ENCODE results near the gene LRBA. TPM values are rescaled to one million over a fixed set of nuclear protein-coding genes. Genes with fewer than 3 reads are reported as not detected.

The LRBA gene
- total and polyA plus RNA-seq, 2 donors (not counting 3 experiments of a cell fraction or from before 2014, with no cell fraction given) = 18.0 to 35.1 TPM

GRCh38 chr4:150323406-150324325 is 691.4 kb downstream of the LRBA start:
- Histone ChIP-seq H3K4me1 (ENCODE audit: control insufficient read depth, extremely low read depth, insufficient read depth, low read length) (peaks cover 9% of the 10 kb centered on the region), H3K36me3 (ENCODE audit: control insufficient read depth in 2 of 2, extremely low read depth in 1 of 2, insufficient read depth in 2 of 2, low read length in 2 of 2) (no peaks in the 10 kb centered on the region), H3K79me2 (ENCODE audit: control insufficient read depth, insufficient read depth, low read length) (no peaks in the 10 kb centered on the region), H3K9me1 (replicated peaks; ENCODE audit: control insufficient read depth, extremely low read depth, insufficient read depth, low read length) (no peaks in the 10 kb centered on the region), H3K27me3 (ENCODE audit: control insufficient read depth in 2 of 2, insufficient read depth in 2 of 2, low read length in 2 of 2) (no peaks in the 10 kb centered on the region), H3K27ac (ENCODE audit: insufficient read depth, low read depth, low read length) (no peak overlapping the region), H3K4me2 (ENCODE audit: insufficient read depth, low read length) (no peak overlapping the region), H3K4me3 (replicated peaks in 1 of 3; ENCODE audit: insufficient read depth in 1 of 3, low read depth in 1 of 3, low read length in 3 of 3) (no peak overlapping the region), H3K9ac (replicated peaks; ENCODE audit: extremely low read depth, insufficient read depth, low read length) (no peak overlapping the region), H4K20me1 (replicated peaks; ENCODE audit: control insufficient read depth, extremely low read depth, insufficient read depth, low read length) (no peaks in the 10 kb centered on the region), H3K9me3 (replicated peaks; ENCODE audit: control insufficient read depth, insufficient read depth, low read length) (no peaks in the 10 kb centered on the region), H2AFZ (ENCODE audit: low read depth, low read length) (peak overlapping the region; percentile 14)
- intact Hi-C loops (cut with micrococcal nuclease) = no loop called here
- BruUV-seq (replicated peaks) = no TSS peak
- peak; percentile 24 for DNase-seq (ENCODE audit: low read depth, low spot score)
- CTCF ChIA-PET = interaction anchor here (1.0 to 1.7 kb wide), 3 partner anchors 12 to 79 kb away, joined by 3 to 4 read pairs (median 3); no protein-coding TSS in a partner anchor
- FAIRE-seq = peak; percentile 67
- no peak for TF ChIP-seq GATA2 (IDR thresholded peaks at IDR 0.05; ENCODE audit: insufficient read depth, insufficient read length, low read depth, low read length)
- no peak for TF ChIP-seq FOS (IDR thresholded peaks at IDR 0.05; ENCODE audit: borderline replicate concordance, insufficient read depth, low read length)
- TF ChIP-seq POLR2A (IDR thresholded peaks at IDR 0.05; ENCODE audit: low read depth, low read length) = no peak
- TF ChIP-seq EZH2 (IDR thresholded peaks at IDR 0.05; ENCODE audit: borderline replicate concordance, low read depth, low read length, severe bottlenecking) = no peak
- TF ChIP-seq, protein P1, sequence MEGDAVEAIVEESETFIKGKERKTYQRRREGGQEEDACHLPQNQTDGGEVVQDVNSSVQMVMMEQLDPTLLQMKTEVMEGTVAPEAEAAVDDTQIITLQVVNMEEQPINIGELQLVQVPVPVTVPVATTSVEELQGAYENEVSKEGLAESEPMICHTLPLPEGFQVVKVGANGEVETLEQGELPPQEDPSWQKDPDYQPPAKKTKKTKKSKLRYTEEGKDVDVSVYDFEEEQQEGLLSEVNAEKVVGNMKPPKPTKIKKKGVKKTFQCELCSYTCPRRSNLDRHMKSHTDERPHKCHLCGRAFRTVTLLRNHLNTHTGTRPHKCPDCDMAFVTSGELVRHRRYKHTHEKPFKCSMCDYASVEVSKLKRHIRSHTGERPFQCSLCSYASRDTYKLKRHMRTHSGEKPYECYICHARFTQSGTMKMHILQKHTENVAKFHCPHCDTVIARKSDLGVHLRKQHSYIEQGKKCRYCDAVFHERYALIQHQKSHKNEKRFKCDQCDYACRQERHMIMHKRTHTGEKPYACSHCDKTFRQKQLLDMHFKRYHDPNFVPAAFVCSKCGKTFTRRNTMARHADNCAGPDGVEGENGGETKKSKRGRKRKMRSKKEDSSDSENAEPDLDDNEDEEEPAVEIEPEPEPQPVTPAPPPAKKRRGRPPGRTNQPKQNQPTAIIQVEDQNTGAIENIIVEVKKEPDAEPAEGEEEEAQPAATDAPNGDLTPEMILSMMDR (IDR thresholded peaks at IDR 0.05; ENCODE audit: extremely low read depth in 1 of 2, insufficient read depth in 1 of 2, low read depth in 1 of 2, low read length in 2 of 2) = no peak
- TF ChIP-seq POLR2AphosphoS5 (IDR thresholded peaks at IDR 0.05; ENCODE audit: insufficient read depth, low read depth, low read length) = no peak
- TF ChIP-seq, protein P2, sequence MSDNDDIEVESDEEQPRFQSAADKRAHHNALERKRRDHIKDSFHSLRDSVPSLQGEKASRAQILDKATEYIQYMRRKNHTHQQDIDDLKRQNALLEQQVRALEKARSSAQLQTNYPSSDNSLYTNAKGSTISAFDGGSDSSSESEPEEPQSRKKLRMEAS (IDR thresholded peaks at IDR 0.05; ENCODE audit: insufficient read depth, insufficient read length) = no peak
- no peak for TF ChIP-seq JUN (IDR thresholded peaks at IDR 0.05; ENCODE audit: borderline replicate concordance, insufficient read depth, insufficient read length, low read depth)
- TF ChIP-seq MYC (IDR thresholded peaks at IDR 0.05; ENCODE audit: low read depth, low read length) = no peak
- POLR2A ChIA-PET = no interaction called here
- dilution Hi-C loops (cut with MboI; ENCODE audit: extremely low pct_ligation_motif_present, low sequenced_read_pairs) = no loop called here
